Activated naive CD8-positive, alpha-beta T cell treated with anti-CD3 and anti-CD28 coated beads, Interleukin-2, amount 10 ng/mL, durations not matched to agents 7 days and 5 days (primary cell): ENCODE measurements around the gene FHOD3. TPM values are rescaled to one million over a fixed set of nuclear protein-coding genes. Genes with fewer than 3 reads are reported as not detected.

Experiments
- ATAC-seq: fragments of 150-1000 bp; cut with Tn5 transposase; one replicate; pipeline ENCODE4 v1.10.0; 2021; ENCODE audit warnings: low read depth, moderate library complexity
- POLR2A ChIA-PET: fragments of 350-600 bp; sonication (Branson Sonifier 250); formaldehyde crosslinking; loops from one replicate; lab custom pipeline; 2021; ENCODE audit warnings: antibody characterized with exemption; lab: Charles Lee
- DNase-seq: peaks from one replicate; pipeline ENCODE4 v3.0.0; 2021
- H3K27ac Mint-ChIP-seq: one replicate; pipeline ENCODE4 v1.8.0; 2022; ENCODE audit warnings: mild to moderate bottlenecking, mixed read lengths
- H3K27me3 Mint-ChIP-seq: one replicate; pipeline ENCODE4 v1.8.0; 2022; ENCODE audit warnings: mild to moderate bottlenecking, moderate library complexity, mixed read lengths
- H3K36me3 Mint-ChIP-seq: one replicate; pipeline ENCODE4 v1.8.0; 2021; ENCODE audit warnings: mild to moderate bottlenecking, mixed read lengths
- H3K4me1 Mint-ChIP-seq: one replicate; pipeline ENCODE4 v1.8.0; 2021; ENCODE audit warnings: mixed read lengths
- H3K4me3 Mint-ChIP-seq: one replicate; pipeline ENCODE4 v1.8.0; 2022; ENCODE audit warnings: mild to moderate bottlenecking, moderate library complexity, mixed read lengths
- H3K9me3 Mint-ChIP-seq: one replicate; pipeline ENCODE4 v1.8.0; 2021; ENCODE audit warnings: mixed read lengths
- total RNA-seq, 2 experiments: library from RNA; stranded (reverse); gene quantifications; one replicate each; pipeline ENCODE4 v1.2.3, GENCODE V29; 2021

Gene FHOD3
- total RNA-seq, 2 experiments from 2014 or later, result not detected

DNA sequence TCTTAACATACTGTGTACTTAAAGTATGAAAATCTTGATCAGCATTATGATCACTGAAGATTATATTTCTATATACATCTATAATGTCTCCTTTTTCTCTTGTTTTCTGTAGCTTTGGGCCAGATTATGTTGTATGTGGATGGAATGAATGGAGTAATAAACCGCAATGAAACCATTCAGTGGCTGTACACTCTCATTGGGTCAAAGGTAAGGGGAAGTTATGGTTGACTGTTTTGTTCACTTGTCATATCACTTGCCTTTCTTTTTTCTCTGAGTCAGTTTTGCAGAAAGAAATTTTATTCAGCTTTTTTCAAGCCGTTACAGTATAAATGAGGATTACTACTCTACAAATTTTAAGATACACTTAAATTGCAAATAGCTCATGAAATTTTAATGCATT, 278.8 kb downstream of the FHOD3 start:
- no peak overlapping the region for H3K27ac Mint-ChIP-seq
- no peaks in the 10 kb centered on the region for H3K36me3 Mint-ChIP-seq
- ATAC-seq, result no peak
- peaks cover 5% of the 10 kb centered on the region for H3K9me3 Mint-ChIP-seq
- no peak for DNase-seq
- H3K4me3 Mint-ChIP-seq, result no peak overlapping the region
- H3K27me3 Mint-ChIP-seq, result peaks cover 10% of the 10 kb centered on the region
- no peaks in the 10 kb centered on the region for H3K4me1 Mint-ChIP-seq
- POLR2A ChIA-PET, result no interaction called here

DNA sequence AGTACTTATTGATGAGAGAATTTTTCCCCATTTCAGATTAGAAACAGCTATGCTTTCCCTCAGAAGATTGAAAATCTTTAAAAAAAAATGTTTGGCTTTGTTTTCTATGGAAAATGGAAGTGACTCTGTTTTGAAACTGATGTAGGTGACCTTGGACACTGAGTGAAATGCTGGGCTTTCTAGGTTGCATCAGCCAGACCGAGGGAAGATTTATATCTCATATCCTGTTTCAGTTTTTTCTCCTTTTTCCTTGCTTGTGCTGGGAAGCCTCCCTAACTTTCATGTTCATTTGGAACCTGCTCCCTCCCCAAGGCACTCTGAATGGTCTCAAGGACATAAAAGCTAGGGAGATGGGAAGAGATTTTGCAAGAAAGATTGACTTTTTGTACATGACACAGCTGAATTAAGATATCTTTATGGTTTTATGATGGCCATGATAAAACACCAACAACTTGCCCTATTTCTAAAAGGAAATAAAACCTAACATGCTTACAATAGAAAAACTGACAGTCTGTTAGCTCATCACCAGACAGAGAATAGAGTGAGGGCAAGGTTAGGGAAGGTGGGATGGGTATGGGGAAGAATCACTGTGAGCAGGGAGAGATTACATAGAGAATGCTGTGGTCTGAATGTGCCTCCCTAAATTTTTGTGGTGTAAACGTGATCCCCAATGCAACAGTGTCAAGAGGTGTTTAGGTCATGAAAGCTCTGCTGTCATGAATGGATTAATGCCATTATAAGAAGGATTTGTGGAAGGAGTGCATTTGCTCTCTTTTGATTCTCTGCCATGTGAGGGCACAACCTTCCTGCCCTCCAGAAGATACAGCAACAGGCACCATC, 281.6 kb downstream of the FHOD3 start:
- no peak for ATAC-seq
- no peak for DNase-seq
- POLR2A ChIA-PET, result no interaction called here
- Mint-ChIP-seq H3K27ac (no peak overlapping the region), H3K4me1 (no peaks in the 10 kb centered on the region), H3K36me3 (no peaks in the 10 kb centered on the region), H3K27me3 (peaks cover 6% of the 10 kb centered on the region), H3K9me3 (peaks cover 5% of the 10 kb centered on the region), H3K4me3 (no peak overlapping the region)

DNA sequence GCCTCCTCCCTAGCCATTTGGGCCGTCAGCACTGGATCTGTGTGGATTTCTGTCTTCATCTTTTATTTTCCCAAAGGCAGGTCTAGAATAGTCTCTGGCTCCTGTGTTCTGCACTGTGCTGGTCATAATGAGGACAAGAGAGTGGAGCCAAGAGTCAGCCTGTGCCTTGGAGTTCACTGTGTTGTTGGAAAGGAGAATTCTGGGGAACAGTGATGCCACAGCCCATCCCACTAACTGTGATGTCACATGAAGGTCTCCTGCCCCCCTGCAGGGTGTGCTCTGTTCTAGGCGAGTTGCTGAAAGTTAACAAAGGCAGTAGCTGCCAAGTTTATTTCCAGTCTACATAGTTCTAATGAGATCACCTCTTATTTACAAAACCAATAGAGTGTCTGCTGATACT, 282.8 kb downstream of the FHOD3 start:
- ATAC-seq, result no peak
- H3K27me3 Mint-ChIP-seq, result peaks cover 6% of the 10 kb centered on the region

DNA sequence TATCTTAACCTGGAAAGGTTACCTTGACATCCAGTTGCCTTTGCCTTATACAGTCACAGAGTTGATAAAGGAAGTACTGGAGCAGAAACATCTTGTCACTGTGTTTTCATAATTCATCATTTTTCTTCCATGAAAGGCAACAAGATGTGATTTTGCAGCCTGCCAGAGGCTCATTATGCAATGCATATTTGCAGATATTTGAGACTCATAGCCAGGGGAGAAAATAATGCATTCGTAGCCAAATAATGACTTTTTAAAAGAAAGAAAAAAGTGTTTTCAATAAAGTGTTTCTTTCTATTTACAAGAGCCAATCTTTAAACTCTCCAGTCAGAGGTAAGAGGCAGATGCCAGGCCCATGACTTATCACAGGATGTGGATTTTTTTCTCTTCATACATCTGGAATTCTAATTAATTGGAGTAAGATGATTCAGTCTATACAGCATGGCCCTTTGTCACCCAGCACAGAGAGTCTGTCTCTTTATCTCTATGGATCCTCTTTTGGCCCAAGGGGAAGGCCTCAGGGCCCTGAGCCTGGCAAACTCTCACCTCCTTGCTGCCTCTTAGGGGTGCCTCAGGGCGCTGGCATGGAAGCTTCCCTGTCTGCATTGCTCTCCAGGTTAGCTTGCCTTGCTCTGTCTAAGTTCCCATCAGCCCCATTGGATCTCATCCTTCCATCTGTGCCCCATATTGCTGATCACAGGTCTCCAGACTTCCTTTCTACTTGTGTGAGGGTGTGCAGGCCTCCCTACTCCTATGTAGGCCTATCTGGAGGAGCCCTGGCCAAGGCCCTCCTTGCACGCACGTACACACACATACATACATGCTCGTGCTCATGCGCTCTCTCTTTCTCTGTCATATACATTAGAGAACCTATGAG, 283.6 kb downstream of the FHOD3 start:
- Mint-ChIP-seq H3K4me1 (no peaks in the 10 kb centered on the region), H3K27me3 (peaks cover 6% of the 10 kb centered on the region), H3K27ac (no peak overlapping the region), H3K4me3 (no peak overlapping the region), H3K9me3 (peaks cover 5% of the 10 kb centered on the region), H3K36me3 (no peaks in the 10 kb centered on the region)
- POLR2A ChIA-PET, result no interaction called here
- DNase-seq (no peak), ATAC-seq (no peak)

More for the DNA sequence above, 282.8 kb downstream of the FHOD3 start:
- Mint-ChIP-seq H3K9me3 (peaks cover 5% of the 10 kb centered on the region), H3K4me1 (no peaks in the 10 kb centered on the region), H3K4me3 (no peak overlapping the region), H3K36me3 (no peaks in the 10 kb centered on the region), H3K27ac (no peak overlapping the region)
- DNase-seq, result no peak
- POLR2A ChIA-PET, result no interaction called here

DNA sequence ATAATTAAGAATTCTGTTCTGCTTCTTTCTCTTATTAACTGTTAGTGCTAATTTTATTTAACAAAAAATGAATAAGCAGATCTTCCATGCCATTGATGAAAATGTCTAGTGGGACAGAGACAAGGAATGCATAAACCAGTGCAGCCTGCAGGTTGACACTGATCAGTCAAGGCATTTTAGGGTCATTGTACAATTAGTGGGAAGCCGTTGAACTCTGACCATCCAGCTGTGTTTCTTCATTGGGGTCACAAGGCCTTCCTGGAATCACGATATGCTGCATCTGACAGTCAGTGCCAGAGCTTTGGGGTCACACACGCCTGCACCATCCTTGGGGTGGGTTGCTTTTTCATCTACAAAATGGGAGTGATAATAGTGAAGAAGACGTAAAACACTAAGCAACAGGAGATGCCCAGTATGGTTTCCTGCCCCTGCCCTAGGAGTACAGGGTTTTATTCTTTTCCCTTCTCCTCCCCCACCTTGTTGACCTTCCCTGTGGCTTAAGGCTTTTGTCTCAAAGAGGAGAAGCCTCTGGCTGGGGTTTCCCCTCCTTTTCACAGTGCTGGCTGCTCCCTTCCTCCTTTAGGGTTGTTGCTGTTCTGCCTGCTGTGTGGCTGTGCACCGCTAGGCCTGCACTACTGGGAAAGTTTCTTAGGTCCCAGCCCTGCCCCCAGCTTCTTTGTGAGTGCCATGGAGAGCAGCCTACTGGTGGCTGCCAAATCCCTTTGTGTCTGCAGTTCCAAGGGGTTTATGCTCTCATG, 285.7 kb downstream of the FHOD3 start:
- Mint-ChIP-seq H3K27me3 (peaks cover 3% of the 10 kb centered on the region), H3K9me3 (no peaks in the 10 kb centered on the region), H3K27ac (no peak overlapping the region), H3K36me3 (no peaks in the 10 kb centered on the region), H3K4me1 (no peaks in the 10 kb centered on the region), H3K4me3 (no peak overlapping the region)
- POLR2A ChIA-PET, result no interaction called here
- no peak for DNase-seq
- no peak for ATAC-seq

DNA sequence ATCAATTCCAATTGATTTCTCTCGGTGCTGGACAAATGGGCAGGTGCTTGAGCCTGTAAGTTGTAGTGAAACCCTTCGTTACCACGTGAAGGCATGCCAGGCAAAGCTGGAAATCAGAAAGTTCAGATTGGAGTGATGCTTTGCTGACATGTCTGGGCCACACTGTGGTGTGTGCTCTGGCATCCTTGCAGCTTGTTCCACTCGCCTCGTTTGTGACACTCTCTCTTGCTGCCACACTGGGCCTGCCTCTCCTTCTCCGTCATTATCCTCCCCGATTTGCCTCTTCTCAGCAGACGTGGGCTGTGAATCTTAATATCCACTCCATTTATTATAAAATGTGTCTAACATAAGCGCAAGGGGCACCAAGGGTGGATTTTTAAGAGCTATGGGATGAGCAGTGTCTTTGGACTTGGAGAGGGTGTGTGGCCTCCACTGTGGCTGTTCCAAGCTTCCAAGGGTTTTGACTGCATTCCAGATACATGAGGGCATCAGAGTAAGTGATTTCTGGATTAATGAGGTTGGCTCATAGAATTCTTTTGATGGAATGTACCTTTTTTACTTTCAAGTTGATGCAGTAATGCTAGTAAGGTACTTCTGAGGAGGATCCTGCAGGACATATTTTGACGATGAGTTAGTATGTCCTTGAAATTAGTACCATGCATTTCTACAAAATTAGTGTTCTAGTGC, 292.5 kb downstream of the FHOD3 start:
- POLR2A ChIA-PET, result no interaction called here
- Mint-ChIP-seq H3K4me3 (no peak overlapping the region), H3K27ac (no peak overlapping the region), H3K9me3 (no peaks in the 10 kb centered on the region), H3K27me3 (no peaks in the 10 kb centered on the region), H3K36me3 (no peaks in the 10 kb centered on the region), H3K4me1 (no peaks in the 10 kb centered on the region)
- ATAC-seq (no peak), DNase-seq (no peak)

DNA sequence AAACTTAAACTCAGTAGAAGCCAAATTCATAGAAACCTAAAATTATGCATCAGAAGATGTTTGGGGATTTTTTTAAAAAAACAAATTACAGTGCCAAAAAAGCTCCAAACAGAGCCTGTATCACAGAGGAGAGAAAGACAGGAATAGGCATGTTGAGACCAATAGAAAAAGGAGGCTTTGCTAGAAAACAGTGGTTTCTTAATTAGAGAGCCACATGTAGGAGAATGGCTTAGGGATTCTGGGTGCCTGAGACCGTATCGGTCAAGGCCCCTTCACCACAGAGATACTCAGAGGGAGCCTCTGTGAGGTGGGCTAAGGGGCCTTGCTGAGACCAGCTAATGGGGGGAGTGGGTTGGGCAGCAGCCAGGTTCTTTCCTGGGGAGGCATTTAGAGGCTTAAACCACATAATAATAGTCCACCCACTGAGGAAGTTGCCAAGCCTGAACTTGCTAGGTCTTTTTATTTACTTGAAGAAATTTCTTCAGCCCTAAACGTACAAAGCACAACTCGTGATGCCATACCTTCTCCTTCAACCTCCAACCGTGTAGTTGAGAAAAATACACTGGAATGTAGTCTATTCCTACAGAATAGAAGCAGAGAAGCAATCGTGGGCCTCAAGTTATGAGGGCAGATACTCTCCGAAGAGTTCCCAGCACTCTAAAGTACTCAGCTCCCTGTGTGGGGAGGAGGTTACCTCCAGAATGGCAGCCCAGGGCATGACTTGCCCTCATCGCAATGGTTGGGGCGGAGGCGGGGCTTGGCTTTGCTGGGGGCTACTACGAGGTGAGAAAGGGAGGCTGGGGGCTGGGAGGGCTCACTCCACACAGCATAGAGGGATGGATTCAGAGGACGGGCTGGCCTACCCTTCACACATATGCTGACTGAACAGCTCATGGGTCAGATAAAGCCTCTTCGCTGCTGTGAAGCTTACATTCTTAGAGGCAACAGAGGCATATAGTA, 293.4 kb downstream of the FHOD3 start:
- Mint-ChIP-seq H3K27me3 (no peaks in the 10 kb centered on the region), H3K27ac (no peak overlapping the region), H3K9me3 (no peaks in the 10 kb centered on the region), H3K36me3 (no peaks in the 10 kb centered on the region), H3K4me3 (no peak overlapping the region), H3K4me1 (no peaks in the 10 kb centered on the region)
- no peak for DNase-seq
- POLR2A ChIA-PET, result no interaction called here
- no peak for ATAC-seq

DNA sequence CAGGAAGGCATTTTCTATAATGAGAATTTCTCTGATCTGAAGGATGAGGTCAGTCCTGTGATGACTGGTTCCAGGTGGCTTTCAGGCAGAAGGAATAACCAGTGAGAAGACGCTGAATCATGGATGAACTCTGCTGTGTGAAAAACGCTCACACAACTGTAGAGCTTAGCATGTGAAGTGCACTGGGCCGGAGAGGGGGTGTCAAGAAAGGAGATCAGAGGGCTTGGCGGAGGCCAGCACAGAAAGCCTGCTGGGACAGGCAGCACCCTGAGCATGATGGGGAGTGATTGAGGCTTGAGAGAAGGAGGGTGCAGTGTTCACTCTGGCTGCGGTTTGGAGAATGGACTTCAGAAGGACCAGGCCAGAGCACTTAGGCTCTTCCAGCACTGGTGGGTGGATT, 294.8 kb downstream of the FHOD3 start:
- H3K27me3 Mint-ChIP-seq, result no peaks in the 10 kb centered on the region
- POLR2A ChIA-PET, result no interaction called here
- no peak overlapping the region for H3K4me3 Mint-ChIP-seq
- no peaks in the 10 kb centered on the region for H3K9me3 Mint-ChIP-seq
- H3K4me1 Mint-ChIP-seq, result no peaks in the 10 kb centered on the region
- H3K27ac Mint-ChIP-seq, result no peak overlapping the region
- ATAC-seq, result no peak
- no peaks in the 10 kb centered on the region for H3K36me3 Mint-ChIP-seq
- DNase-seq, result no peak

DNA sequence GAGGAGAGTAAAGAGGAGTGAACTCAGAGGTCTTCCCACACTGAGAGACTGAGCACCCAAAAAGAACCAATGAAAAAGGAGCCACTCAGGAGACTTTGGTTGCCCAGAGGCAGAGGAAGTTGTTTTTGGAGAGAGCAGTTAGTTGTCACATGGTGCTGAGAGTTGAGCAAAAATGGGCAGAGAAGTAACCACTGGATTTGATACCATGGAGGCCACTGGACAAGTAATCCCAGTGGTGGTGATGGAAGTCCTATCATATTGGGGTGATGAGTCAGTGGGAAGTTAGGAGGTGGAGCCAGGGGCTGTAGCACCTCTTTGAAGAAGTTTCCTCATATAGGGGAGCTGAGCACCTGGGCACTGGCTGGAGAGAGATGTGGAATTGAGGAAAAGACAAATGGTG, 295.5 kb downstream of the FHOD3 start:
- no peaks in the 10 kb centered on the region for H3K9me3 Mint-ChIP-seq

DNA sequence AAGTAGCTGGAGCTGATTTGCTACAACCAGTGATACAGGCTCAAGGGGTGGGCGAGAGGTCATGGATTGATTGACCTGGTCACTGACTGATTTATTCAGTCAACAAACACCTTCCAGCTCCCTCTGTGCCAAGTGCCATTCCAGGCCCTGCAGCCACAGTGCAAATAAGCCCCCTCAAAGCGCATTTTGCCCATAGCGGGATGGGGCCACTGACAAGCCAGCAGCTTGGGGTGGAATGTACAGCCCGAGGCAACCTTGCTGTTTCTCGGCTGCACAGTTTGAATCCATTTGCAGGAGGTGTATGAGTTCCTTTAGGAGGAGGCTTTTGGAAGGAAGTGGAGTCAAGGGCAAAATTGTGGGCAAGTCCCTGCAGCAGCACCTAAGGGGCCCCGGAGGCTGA, 296.1 kb downstream of the FHOD3 start:
- no peak for DNase-seq
- POLR2A ChIA-PET, result no interaction called here
- no peaks in the 10 kb centered on the region for H3K27me3 Mint-ChIP-seq
- H3K36me3 Mint-ChIP-seq, result no peaks in the 10 kb centered on the region
- no peaks in the 10 kb centered on the region for H3K4me1 Mint-ChIP-seq
- H3K27ac Mint-ChIP-seq, result no peak overlapping the region
- H3K9me3 Mint-ChIP-seq, result no peaks in the 10 kb centered on the region
- no peak for ATAC-seq
- H3K4me3 Mint-ChIP-seq, result no peak overlapping the region

More for the DNA sequence above, 295.5 kb downstream of the FHOD3 start:
- H3K27ac Mint-ChIP-seq, result no peak overlapping the region
- no peaks in the 10 kb centered on the region for H3K4me1 Mint-ChIP-seq
- no peaks in the 10 kb centered on the region for H3K36me3 Mint-ChIP-seq
- DNase-seq (no peak), ATAC-seq (no peak)
- H3K27me3 Mint-ChIP-seq, result no peaks in the 10 kb centered on the region
- H3K4me3 Mint-ChIP-seq, result no peak overlapping the region
- POLR2A ChIA-PET, result no interaction called here

DNA sequence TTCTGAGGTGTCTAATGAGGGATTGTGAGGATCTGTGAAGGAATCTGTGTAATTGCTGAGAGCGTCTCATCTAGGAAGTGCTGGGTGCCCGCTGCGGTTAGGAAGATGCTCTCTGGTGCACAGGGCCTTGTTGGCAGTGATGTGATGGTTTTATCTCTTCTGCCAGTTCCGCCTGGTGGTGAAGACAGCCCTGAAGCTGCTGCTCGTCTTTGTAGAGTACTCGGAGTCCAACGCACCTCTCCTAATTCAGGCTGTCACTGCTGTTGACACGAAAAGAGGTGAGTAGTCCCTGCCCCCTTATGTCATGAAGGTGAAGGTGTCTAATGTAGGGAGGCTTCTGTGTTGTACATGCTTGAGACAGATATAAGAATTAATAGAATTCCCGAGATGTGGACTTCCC, 297.1 kb downstream of the FHOD3 start:
- POLR2A ChIA-PET, result no interaction called here
- ATAC-seq, result no peak
- no peak overlapping the region for H3K27ac Mint-ChIP-seq
- no peaks in the 10 kb centered on the region for H3K4me1 Mint-ChIP-seq
- no peak overlapping the region for H3K4me3 Mint-ChIP-seq
- no peaks in the 10 kb centered on the region for H3K9me3 Mint-ChIP-seq
- no peak for DNase-seq
- no peaks in the 10 kb centered on the region for H3K27me3 Mint-ChIP-seq
- no peaks in the 10 kb centered on the region for H3K36me3 Mint-ChIP-seq
